DND-41 (cell line): ENCODE data around the gene SMIM3.

Experiments
- EZH2 ChIP-seq: IDR thresholded peaks from 3 replicates; pipeline ENCODE4 v1.6.1; 2012; ENCODE audit warnings: borderline replicate concordance, low read depth, mild to moderate bottlenecking, moderate library complexity, low read length, inconsistent platforms; ENCODE audit not compliant: severe bottlenecking
- TF ChIP-seq, protein P1 (sequence below): IDR thresholded peaks from 2 replicates; pipeline ENCODE4 v1.5.1; 2012; ENCODE audit warnings: borderline replicate concordance, low read length, moderate library complexity, mild to moderate bottlenecking; ENCODE audit not compliant: poor library complexity, severe bottlenecking; ENCODE audit errors: extremely low read depth

DNA sequence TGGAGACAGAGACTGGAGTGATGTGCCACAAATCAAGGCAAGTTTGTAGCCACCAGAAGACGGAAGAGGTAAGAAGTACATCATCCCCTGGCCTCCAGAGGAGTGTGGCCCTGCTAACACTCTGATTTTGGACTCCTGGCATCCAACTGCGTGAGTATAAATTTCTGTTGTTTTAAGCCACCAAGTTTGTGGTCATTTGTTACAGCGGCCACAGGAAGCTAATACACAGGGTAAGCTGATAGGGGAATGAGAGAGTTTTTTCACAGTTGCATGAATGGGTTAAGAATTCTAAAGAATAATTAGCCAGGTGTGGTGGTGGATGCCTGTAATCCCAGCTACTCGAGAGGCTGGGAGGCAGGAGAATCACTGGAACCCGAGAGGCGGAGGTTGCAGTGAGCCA is 25.8 kb downstream of the SMIM3 start:
- TF ChIP-seq, protein P1, sequence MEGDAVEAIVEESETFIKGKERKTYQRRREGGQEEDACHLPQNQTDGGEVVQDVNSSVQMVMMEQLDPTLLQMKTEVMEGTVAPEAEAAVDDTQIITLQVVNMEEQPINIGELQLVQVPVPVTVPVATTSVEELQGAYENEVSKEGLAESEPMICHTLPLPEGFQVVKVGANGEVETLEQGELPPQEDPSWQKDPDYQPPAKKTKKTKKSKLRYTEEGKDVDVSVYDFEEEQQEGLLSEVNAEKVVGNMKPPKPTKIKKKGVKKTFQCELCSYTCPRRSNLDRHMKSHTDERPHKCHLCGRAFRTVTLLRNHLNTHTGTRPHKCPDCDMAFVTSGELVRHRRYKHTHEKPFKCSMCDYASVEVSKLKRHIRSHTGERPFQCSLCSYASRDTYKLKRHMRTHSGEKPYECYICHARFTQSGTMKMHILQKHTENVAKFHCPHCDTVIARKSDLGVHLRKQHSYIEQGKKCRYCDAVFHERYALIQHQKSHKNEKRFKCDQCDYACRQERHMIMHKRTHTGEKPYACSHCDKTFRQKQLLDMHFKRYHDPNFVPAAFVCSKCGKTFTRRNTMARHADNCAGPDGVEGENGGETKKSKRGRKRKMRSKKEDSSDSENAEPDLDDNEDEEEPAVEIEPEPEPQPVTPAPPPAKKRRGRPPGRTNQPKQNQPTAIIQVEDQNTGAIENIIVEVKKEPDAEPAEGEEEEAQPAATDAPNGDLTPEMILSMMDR, result no peak
- TF ChIP-seq EZH2, result no peak
